Fibroblast of the conjunctiva (primary cell): ENCODE measurements around the gene BEST1.
"Not testable (repeated sequence)": the region's sequence is repeated elsewhere in the genome, so short reads cannot be mapped to it uniquely, and the experiment has no call there.

ENCODE experiments used
- DNase-seq: peaks from one replicate; pipeline ENCODE4 v3.0.0-alpha.2; 2010; ENCODE audit warnings: low read depth

The BEST1 gene

DNA sequence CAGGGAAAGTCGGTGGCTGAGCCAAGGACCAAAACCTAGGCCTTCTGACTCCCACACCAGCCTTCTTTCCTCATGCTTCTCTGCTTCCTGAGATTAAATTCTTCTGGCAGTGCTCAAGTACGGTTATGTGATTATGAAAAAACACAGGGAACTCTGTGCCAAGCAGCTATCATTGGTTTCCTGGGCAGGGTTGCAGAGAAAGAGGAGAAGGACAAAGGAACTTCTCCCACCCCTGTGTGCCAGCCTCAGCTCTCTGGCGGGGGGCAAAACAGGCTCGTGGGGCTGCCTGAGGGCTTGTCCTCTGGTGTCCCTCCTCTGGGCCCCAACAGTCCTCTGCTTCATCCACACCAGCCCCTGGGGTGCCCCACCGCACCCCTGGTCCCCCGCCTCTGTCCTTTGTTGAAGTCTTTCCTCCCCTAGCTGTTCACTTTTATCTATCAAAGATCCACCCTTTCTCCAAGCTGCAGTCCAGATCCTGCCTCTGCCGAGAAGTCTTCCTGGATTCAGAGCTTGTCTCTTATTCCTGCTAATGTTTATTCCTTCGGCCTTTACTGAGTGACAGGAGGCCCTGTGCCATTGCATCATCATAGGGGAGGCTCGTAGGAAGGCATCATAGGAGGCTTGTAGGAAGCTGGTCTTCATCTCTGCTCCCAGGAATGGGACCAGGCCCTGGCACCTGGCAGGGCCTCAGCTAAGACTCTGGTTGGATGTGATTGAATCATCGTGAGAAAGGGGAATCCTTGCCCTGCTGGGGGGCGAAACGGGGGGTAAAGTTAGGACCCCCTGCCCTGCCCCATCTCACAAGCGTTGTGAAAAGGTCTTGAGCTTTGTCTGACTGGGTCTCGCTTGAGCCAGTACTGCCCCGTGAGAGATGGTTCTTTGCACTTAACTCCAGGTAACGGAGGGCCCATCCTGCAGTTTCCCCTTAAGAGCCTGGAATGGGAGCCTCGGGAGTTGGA lies 28.8 kb downstream of the BEST1 start:
- DNase-seq: no peak

DNA sequence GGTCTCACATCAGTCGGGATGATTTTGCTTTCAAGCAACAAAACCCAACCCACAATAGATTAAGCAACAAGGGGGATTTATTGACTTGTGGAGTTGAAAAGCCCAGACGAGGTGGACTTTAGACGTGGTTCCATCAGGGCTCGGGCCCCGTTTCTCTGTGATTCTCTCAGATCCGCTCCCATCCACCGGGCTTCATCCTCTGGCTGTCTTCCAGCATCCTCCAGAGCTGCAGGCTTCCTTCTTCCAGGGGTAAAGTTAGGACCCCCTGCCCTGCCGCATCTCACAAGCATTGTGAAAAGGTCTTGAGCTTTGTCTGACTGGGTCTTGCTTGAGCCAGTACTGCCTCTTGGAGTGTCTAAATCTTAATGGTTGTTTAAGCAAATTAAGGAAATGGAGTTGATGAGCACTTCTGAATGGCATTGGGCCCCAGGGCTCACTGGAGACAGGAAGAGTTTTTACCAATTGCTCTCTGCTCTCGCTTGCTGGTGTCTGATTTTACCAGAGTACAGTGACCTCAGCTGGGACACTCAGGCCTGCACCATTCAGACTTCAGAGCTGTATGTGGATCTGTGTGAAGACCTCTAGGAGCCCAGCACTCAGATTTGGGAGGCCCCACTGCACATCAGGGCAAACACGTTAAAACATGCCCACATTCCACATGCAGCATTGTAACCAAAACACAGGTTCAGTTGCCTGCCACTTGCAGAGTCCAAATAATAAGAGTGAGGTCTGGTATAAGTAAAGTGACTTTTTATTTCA lies 30.8 kb downstream of the BEST1 start:
- DNase-seq: no peak

DNA sequence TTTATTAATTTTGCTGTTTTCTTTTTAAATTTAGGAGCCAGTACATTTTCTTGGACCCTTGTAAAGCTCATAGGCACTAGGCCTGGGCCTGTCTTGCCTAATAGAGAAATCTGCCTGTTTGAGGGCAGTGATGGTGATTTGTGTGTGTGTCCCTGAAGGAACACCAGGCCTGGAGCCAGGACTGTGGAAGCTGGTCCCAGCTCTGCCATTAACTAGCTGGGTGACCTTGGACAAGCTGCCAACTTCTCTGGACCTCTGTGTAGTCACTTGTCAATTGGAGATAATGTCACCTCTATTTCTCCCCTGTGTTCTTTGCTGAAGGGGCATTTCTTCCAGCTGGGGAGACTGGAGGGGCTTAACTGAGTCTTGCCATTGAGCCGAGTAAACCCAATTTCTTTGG lies 33.3 kb downstream of the BEST1 start:
- DNase-seq: no peak

DNA sequence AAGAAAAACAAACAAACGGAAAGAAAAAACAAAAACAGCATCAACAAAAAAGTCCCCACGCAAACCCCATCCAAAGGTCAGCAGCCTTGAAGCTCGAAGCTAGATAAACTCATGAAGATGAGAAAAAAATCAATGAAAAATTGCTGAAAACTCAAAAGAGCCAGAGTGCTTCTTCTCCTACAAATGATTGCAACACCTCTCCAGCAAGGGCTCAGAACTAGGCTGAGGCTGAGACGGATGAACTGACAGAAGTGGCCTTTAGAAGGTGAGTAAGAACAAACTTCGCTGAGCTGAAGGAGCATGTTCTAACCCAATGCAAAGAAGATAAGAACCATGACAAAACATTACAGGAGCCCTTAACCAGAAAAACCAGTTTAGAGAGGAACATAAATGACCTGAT lies 35.7 kb downstream of the BEST1 start:
- no peak for DNase-seq

DNA sequence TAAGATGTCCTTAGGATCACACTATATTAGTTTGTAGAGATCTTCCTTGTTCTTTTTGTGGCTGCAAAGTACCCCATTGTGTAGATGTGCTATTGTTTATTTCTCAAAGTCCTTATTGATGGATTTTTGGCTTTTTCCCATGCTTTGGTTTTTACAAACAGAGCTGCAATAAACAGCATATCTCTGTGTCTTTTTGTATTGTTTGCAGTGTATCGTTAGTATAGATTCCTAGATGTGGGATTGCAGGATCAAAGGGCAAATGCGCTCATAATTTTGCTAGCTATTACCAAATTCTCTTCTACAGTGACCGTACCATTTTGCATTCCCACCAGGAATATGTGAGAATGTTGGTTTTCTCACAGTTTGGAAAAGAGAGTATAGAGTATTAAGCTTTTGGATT lies 44.8 kb downstream of the BEST1 start:
- DNase-seq: no peak

DNA sequence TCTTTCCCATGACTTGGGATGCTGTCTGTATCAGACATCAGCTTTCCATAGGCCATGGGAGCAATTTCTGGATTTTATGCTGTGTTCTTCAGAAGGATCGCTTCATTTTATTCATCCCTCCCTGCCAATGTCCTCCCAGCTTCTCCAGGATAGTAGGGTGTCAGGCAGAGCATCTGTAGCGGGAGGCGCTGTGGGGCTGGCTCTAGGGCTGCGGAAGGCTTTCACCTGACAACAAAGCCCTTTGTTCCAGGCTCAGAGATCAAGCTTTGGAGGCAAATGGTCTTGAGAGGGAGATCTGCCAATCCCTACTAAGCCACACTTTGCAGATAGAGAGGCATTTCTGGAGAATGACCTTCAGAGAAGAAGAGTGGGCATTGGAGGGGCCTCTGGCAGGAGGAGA lies 46.8 kb downstream of the BEST1 start:
- DNase-seq: no peak

DNA sequence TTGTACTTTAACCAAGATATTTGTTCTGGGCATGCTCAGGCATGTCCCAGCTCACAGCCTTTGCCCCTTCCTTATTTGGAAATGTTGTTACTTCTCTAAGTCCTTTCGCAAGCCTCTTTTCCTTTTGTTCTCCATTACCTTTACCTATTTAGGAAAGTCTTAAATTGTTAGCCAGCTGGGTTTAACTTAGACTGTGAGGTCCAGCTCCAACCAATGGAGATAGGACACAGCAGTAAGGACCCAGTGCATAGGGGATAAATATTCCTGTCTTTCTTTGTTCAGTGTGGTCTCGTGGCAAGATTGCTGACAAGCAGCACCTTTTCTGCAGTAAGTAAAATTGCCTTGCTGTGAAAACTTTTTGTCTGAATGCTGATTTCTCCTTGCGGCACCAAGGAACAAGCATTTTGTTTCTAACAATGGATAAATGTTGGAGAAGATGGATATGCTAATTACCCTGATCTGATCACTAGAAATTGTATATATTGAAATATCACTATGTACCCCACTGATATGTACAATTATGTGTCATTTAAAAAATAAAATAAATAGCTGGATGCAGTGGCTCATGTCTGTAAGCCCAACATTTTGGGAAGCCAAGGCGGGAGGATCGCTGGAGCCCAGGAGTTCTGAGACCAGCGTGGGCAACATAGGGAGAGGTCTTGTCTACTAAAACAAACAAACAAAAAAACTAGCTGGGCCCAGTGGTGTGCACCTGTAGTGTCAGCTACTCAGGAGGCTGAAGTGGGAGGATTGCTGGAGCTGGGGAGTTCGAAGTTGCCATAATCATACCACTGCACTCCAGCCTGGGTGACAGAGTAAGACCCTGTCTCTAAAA lies 49.2 kb downstream of the BEST1 start:
- DNase-seq: no peak

DNA sequence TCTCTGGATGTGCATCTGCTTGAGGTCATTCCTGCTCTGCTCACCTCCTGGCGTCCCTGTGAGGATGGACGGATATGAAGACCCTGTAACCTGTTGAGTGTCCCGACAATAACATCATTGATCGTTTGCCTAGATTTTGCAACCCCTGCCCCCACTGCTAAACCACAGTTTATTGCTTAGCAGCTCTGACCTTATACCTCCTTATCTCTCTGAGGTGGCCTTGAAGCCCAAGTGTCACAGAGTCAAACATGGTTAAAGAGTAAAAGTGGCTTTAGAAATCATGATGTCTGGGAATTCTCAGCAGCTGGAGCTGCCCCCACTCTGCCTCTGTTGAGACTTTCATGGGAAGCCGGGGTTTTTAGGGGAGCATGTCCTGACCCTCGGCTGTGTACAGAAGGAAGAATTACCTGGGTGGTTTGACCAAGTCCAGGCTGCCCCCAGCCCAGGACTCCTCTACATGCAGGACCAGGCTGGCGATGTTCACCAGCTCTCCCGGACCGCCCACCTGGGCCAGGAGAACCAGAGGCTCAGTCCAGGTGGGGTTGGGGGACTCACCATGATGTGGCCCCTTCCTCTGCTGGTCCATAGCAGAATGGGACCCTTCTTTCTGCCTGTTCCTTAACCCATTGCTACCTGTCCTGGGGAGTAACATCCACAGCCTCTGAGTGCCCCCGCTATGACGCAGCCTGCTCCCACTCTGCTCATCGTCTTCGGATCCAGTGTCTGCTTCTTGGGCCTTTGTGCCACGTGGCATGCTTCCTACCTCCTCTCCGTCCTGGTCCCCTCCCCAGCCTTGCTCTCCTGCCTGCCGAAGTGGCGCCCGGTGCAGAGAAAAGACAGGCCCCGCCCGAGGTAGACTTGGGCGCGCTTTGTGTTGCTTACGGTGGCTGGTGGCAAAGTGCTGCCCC lies 50.6 kb downstream of the BEST1 start:
- DNase-seq: no peak

DNA sequence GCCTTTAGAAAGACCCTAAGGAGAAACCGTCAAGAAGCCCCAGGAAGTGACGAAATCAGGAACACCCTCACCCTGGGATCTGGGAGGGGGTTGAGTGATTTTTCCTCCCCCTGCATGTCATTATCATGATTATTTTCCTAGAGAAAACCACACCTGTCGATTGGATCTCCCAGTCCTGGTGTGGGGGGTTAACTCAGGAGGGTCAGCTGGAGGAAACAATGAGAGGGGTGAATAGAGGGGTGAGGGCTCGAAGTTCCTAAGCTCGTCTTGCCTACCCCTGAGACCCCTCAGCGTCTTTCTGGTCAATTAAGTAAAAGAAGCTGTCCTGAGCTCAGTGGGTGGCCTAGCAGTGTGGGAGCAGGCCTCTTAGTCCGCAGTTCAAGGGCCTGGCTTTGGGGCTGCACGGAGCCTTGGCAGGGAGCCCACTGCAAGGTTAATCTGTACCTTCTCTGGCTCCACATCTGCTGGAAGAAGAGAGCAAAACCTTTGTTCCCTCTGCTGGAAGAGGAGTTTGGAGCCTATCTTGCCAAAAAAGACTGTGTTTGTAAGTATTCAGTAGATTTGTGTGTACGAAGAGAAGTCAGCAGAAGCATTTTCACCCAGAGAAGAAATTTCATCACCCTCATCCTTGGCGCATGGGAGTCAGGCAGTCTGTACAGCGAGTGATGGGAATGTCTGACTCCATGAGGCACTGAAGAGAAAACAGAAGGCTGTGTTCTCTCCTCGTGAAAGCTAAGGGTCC lies 51.5 kb downstream of the BEST1 start:
- no peak for DNase-seq

DNA sequence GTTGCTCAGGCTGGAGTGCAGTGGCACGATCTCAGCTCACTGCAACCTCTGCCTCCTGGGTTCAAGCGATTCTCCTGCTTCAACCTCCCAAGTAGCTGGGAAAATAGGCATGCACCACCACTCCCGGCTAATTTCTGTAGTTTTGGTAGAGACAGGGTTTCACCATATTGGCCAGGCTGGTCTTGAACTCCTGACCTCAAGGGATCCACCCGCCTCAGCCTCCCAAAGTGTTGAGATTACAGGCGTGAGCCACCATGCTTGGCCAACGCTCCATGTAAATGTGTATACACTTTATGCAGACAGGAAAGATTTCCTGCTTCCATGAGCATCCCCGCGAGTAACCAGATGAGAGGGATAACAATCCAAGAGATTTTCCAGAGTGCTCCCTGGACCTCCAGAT lies 52.1 kb downstream of the BEST1 start:
- not testable (repeated sequence) for DNase-seq

DNA sequence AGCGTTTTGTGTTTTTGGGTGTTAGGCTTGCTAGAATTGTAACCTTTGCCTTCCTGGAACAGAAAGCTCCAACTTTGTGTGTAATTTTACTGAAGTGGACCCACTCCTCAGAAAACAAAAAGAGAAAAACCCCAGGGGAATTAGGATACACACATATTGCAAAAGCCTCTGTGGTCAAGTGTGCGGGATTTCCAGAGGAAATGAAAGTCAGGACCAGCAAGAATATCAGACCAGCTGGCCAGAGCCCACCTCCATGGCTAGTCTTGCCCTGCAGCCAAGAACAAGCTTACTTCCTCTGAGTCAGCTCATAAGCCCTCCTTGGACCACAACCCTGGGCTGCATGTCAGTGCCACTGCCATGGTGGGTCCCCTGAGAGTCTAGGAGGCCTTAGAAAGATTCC lies 54.3 kb downstream of the BEST1 start:
- peak; percentile 82 for DNase-seq

DNA sequence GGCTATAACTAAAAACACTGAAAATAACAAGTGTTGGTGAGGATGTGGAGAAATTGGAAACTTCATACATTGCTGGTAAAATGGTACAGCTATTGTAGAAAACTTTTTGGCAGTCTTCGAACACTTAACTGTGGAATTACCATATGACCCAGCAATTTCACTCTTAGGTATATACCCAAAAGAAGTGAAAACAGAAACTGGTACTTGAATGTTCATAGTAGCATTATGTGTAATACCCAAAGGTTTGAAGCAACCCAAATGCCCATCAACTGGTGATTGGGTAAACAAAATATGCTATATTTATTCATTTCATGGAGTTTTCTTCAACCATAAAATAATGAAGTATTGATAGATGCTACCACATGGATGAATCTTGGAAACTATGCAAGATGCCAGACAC lies 58.0 kb downstream of the BEST1 start:
- DNase-seq: no peak

DNA sequence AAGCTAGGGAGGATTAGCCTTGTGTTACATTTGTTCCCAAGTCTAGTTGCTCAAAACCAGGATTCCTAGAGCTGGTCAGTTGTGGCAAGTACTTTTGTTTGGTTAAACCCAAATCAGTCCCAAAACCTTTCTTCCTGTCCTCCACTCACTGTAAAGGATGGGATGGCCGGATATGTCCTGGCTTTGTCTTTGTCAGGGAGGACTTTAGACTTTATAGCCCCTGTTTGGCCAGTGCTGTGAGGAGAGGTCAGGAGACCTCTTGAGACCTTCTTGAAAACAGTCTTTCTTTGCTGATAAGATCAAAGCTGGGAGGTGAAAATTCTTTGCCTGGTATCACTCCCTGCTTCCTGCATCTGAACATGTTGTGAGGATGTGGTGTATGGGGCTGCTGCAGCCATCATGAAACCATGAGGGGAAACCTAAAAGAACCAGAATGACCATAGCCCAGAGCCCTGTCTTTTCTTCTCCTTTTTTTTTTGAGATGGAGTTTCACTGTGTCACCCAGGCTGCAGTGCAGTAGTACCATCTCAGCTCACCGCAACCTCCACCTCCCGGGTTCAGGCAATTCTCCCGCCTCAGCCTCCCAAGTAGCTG lies 60.9 kb downstream of the BEST1 start:
- no peak for DNase-seq

DNA sequence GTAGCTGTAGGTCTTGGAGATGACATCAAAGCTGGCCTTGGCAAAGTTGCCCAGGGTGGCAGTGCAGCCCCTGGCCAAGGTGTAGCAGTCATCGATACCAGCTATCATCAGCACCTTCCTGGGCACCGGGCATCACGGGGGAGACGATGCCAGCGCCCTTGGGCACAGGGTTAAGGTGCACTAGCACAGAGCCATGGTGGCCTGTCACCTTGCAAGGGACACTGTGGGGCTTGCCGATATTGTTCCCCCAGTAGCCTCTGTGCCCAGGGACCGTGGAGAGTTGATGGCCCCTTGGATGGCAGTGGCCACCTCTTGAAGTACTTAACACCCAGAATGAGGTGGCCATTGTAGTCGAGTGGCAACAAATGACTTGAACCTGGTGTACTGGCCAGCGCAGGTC lies 61.7 kb downstream of the BEST1 start:
- no peak for DNase-seq

DNA sequence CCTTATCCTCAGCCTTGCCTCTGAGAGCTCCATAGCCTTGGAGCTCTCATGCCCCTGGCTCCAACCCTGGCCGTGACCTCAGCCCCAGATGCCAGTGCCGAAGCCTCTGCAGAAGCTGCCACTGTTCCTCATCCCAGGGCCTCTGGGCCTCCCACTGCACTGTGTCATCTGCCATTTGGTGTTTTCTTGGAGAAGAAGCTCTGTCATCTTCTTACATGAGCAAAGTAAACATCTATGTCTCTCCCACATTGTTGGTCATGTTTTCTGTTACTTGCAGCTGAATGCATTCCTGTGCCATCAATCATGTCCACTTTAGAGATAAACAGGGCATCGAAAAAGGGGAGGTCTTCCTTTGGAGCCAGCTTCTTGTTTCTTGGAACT lies 62.3 kb downstream of the BEST1 start:
- no peak for DNase-seq

DNA sequence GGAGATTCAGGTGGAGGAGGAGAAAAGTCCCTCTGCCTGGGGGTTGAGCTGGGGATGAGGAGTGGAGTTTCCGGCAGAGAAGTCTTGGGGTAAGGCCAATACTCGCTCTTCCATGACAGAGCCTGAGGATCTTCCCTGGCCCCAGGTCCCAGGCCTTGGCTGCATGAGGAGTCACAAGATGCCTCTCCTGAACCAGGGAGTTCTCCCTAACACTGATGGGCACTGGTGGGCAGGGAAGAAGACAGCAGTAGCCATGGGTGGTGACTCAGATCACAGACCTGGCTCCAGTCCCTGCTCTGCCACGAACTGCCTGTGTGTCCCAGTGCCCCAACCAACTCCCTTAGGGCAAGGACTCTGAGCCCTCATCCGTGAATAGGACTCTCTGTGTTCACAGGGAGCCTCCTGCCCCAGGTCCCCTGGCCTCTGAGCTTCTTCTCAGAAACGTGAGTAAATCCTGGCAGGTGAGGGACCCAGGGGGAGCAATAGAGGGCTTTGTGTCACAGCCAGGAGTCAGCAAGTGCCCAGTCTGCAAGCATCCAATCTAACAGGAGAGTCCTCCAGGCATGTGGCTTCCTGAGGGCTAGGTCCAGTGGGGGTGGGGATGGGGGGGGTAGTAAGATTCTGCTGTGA lies 62.8 kb downstream of the BEST1 start:
- DNase-seq: no peak
